Stomach (tissue), 9 donors: ENCODE measurements around the gene TAX1BP1. TPM values are rescaled to one million over a fixed set of nuclear protein-coding genes. Genes with fewer than 3 reads are reported as not detected.

Source experiments
- DNase-seq, 2 donors: peaks; one replicate each; pipeline versions ENCODE4 v3.0.0 to v3.0.0-alpha.2; 2013 to 2019
- H3K27ac ChIP-seq, 5 donors: fragments of 200-600 bp in 4 of 5; sonication (generic) in 4 of 5; one replicate each; pipeline ENCODE4 v1.5.1; 2013 to 2019; ENCODE audit warnings: mild to moderate bottlenecking in 1 of 5, moderate library complexity in 1 of 5
- H3K27me3 ChIP-seq, 3 donors: fragments of 200-600 bp; sonication (generic); one replicate each; pipeline ENCODE4 v1.5.1; 2017 to 2019; ENCODE audit warnings: mixed run types in 1 of 3
- H3K36me3 ChIP-seq, 4 donors: fragments of 200-600 bp; sonication (generic); 1 replicate in 3 of 4; 2 replicates in 1 of 4; pipeline ENCODE4 v1.5.1; 2016 to 2019
- H3K4me1 ChIP-seq, 4 donors: fragments of 200-600 bp; sonication (generic); one replicate each; pipeline ENCODE4 v1.5.1; 2016 to 2019
- H3K4me3 ChIP-seq, 4 donors: fragments of 200-600 bp; sonication (generic) in 3 of 4; one replicate each; pipeline ENCODE4 v1.5.1; 2016 to 2019; ENCODE audit warnings: mild to moderate bottlenecking in 1 of 4
- H3K9me3 ChIP-seq, 4 donors: fragments of 200-600 bp; sonication (generic); one replicate each; pipeline ENCODE4 v1.5.1; 2016 to 2019
- CTCF ChIP-seq, 7 experiments: fragments of 450-650 bp in 4 of 7; fragments of 200-600 bp in 3 of 7; sonication (generic) in 3 of 7; IDR thresholded peaks; one replicate each; pipeline ENCODE4 v1.5.1; 2016 to 2019; ENCODE audit warnings: antibody characterized with exemption in 7 of 7, control low read depth in 2 of 7, mild to moderate bottlenecking in 1 of 7
- EP300 ChIP-seq: sonication (generic); formaldehyde crosslinking; IDR thresholded peaks from one replicate; pipeline ENCODE4 v1.6.1; 2017; ENCODE audit warnings: antibody characterized with exemption
- POLR2A ChIP-seq, 4 donors: fragments of 450-650 bp; IDR thresholded peaks; one replicate each; pipeline ENCODE4 v1.6.1; 2016; ENCODE audit warnings: antibody characterized with exemption in 4 of 4, control low read depth in 2 of 4, mild to moderate bottlenecking in 1 of 4, moderate library complexity in 1 of 4
- POLR2AphosphoS5 ChIP-seq, 3 donors: sonication (generic); formaldehyde crosslinking; IDR thresholded peaks; one replicate each; pipeline ENCODE4 v1.6.1; 2016; ENCODE audit warnings: antibody characterized with exemption in 3 of 3
- WGBS, 5 donors: extraction: QIAGEN DNeasy Blood & Tissue Kit in 3 of 5; methylation state at CpG; one replicate each; pipeline versions ENCODE4 v1.1.5 to v1.1.7; 2013 to 2018; 5-methylcytosine and 5-hydroxymethylcytosine counted together
- intact Hi-C: fragments of 100-400 bp; cut with DNase I; formaldehyde crosslinking; loops from one replicate; pipeline ENCODE4 v1.15.1; 2023; ENCODE audit warnings: low total_unique reads
- polyA plus RNA-seq, 3 donors: library from polyadenylated mRNA; stranded (reverse); fragments of 200-250 nt; gene quantifications; one replicate each; pipeline ENCODE4 v1.2.3, GENCODE V29; 2013
- total RNA-seq, 5 donors: library from RNA; depleted of rRNA; stranded (reverse); fragments of >200 nt; gene quantifications; one replicate each; pipeline versions ENCODE4 v1.1.0 to v1.2.3, GENCODE V29; 2014 to 2016
- donor health status: healthy with polysubstance abuse.
- donor health status: Bipolar disorder and iron deficiency.
- donor health status: healthy.

Gene TAX1BP1
- total and polyA plus RNA-seq, 8 donors = 43.4 to 199 (median 71.0) TPM

GRCh38 chr7:27840760-27841364 is 100.9 kb downstream of the TAX1BP1 start:
- no peak for TF ChIP-seq POLR2A (IDR thresholded peaks at IDR 0.05)
- no peak for TF ChIP-seq POLR2AphosphoS5 (IDR thresholded peaks at IDR 0.05)
- TF ChIP-seq EP300 = no peak
- no peak for TF ChIP-seq CTCF (IDR thresholded peaks at IDR 0.05)
- H3K36me3 ChIP-seq = peaks cover 0 to 28% (median 20%) of the 10 kb centered on the region in 4 donors
- no peaks in the 10 kb centered on the region for H3K27me3 ChIP-seq
- WGBS, 5 donors = 94 to 97% (median 94%) methylated on average over 15 to 18 of the region's 18 CpGs
- H3K4me1 ChIP-seq = peaks cover 0 to 7% (median 0%) of the 10 kb centered on the region in 4 donors
- no peaks in the 10 kb centered on the region for H3K9me3 ChIP-seq
- intact Hi-C loops = no loop called here
- no peak overlapping the region for H3K27ac ChIP-seq
- no peak overlapping the region for H3K4me3 ChIP-seq
- DNase-seq = no peak

- intact Hi-C loops = no loop called here
- Histone ChIP-seq H3K27me3 (no peaks in the 10 kb centered on the region), H3K4me3 (no peak overlapping the region), H3K9me3 (no peaks in the 10 kb centered on the region), H3K27ac (no peak overlapping the region), H3K36me3 (peaks cover 0 to 22% (median 16%) of the 10 kb centered on the region in 4 donors), H3K4me1 (peaks cover 0 to 7% (median 0%) of the 10 kb centered on the region in 4 donors)
- WGBS, 5 donors = 64 to 84% (median 75%) methylated on average over 14 of the region's 14 CpGs
- DNase-seq = no peak
- TF ChIP-seq CTCF (IDR thresholded peaks at IDR 0.05) = no peak
- TF ChIP-seq POLR2AphosphoS5 (IDR thresholded peaks at IDR 0.05) = no peak
- TF ChIP-seq POLR2A (IDR thresholded peaks at IDR 0.05) = no peak
- TF ChIP-seq EP300 = no peak
Measured at GRCh38 chr7:27842094-27842692, 102.2 kb downstream of the TAX1BP1 start.

GRCh38 chr7:27842851-27843250 is 102.9 kb downstream of the TAX1BP1 start:
- no peak for TF ChIP-seq POLR2A (IDR thresholded peaks at IDR 0.05)
- no peak for TF ChIP-seq POLR2AphosphoS5 (IDR thresholded peaks at IDR 0.05)
- TF ChIP-seq EP300 = no peak
- TF ChIP-seq CTCF (IDR thresholded peaks at IDR 0.05) = no peak
- 78 to 93% (median 87%) methylated on average over 9 of the region's 9 CpGs for WGBS, 5 donors
- no peak for DNase-seq

GRCh38 chr7:27843584-27844305 is 103.8 kb downstream of the TAX1BP1 start:
- whole genome bisulfite sequencing, 5 donors = 94 to 99% (median 97%) methylated on average over 15 of the region's 15 CpGs
- TF ChIP-seq POLR2AphosphoS5 (IDR thresholded peaks at IDR 0.05) (no peak), POLR2A (IDR thresholded peaks at IDR 0.05) (no peak), CTCF (IDR thresholded peaks at IDR 0.05) (no peak), EP300 (no peak)
- no peak for DNase-seq

More at GRCh38 chr7:27842851-27843250, 102.9 kb downstream of the TAX1BP1 start:
- intact Hi-C loops = no loop called here
- H3K27ac ChIP-seq = no peak overlapping the region
- peaks cover 0 to 7% (median 0%) of the 10 kb centered on the region in 4 donors for H3K4me1 ChIP-seq
- no peaks in the 10 kb centered on the region for H3K9me3 ChIP-seq
- H3K27me3 ChIP-seq = no peaks in the 10 kb centered on the region
- no peak overlapping the region for H3K4me3 ChIP-seq
- H3K36me3 ChIP-seq = peaks cover 0 to 22% (median 16%) of the 10 kb centered on the region in 4 donors

More at GRCh38 chr7:27843584-27844305, 103.8 kb downstream of the TAX1BP1 start:
- Histone ChIP-seq H3K4me3 (no peak overlapping the region), H3K27me3 (no peaks in the 10 kb centered on the region), H3K27ac (no peak overlapping the region), H3K36me3 (peaks cover 0 to 22% (median 14%) of the 10 kb centered on the region in 4 donors), H3K4me1 (peaks cover 0 to 7% (median 0%) of the 10 kb centered on the region in 4 donors), H3K9me3 (no peaks in the 10 kb centered on the region)
- intact Hi-C loops = no loop called here
